ENCODE data around the gene TMEM178B. TPM values are rescaled to one million over a fixed set of nuclear protein-coding genes. Genes with fewer than 3 reads are reported as not detected.
A peak's percentile ranks its signal among the peaks of the same experiment; 100 is the strongest.

The TMEM178B gene
- total RNA-seq, 1 donor from 2014 or later, result 35.4 TPM

GRCh38 chr7:141126107-141126506 lies 52.2 kb downstream of the TMEM178B start:
- no peak for DNase-seq
- no peak for ATAC-seq (ENCODE audit: poor library complexity)
- intact Hi-C loops (cut with DNase I), result no loop called here

- no peak for ATAC-seq (ENCODE audit: poor library complexity)
- intact Hi-C loops (cut with DNase I), result no loop called here
Observed at GRCh38 chr7:141128506-141128905, 54.6 kb downstream of the TMEM178B start.

GRCh38 chr7:141128931-141129330 lies 55.1 kb downstream of the TMEM178B start:
- intact Hi-C loops (cut with DNase I), result no loop called here
- ATAC-seq (ENCODE audit: poor library complexity), result no peak
- no peak for DNase-seq

More at GRCh38 chr7:141128506-141128905, 54.6 kb downstream of the TMEM178B start:
- no peak for DNase-seq

GRCh38 chr7:141132671-141133070 lies 58.8 kb downstream of the TMEM178B start:
- ATAC-seq (ENCODE audit: poor library complexity) (no peak), DNase-seq (no peak)
- intact Hi-C loops (cut with DNase I), result no loop called here

- intact Hi-C loops (cut with DNase I), result no loop called here
- DNase-seq (no peak), ATAC-seq (ENCODE audit: poor library complexity) (no peak)
Observed at GRCh38 chr7:141133646-141134045, 59.8 kb downstream of the TMEM178B start.

- DNase-seq, result no peak
- no peak for ATAC-seq (ENCODE audit: poor library complexity)
- intact Hi-C loops (cut with DNase I), result no loop called here
Observed at GRCh38 chr7:141142058-141142457, 68.2 kb downstream of the TMEM178B start.

GRCh38 chr7:141144921-141145629 lies 71.2 kb downstream of the TMEM178B start:
- DNase-seq (no peak), ATAC-seq (ENCODE audit: poor library complexity) (no peak)
- intact Hi-C loops (cut with DNase I), result no loop called here

- ATAC-seq (ENCODE audit: poor library complexity) (no peak), DNase-seq (no peak)
- intact Hi-C loops (cut with DNase I), result no loop called here
Observed at GRCh38 chr7:141145630-141145982, 71.7 kb downstream of the TMEM178B start.

GRCh38 chr7:141147482-141147881 lies 73.6 kb downstream of the TMEM178B start:
- intact Hi-C loops (cut with DNase I), result no loop called here
- DNase-seq (no peak), ATAC-seq (ENCODE audit: poor library complexity) (no peak)

- no peak for DNase-seq
- intact Hi-C loops (cut with DNase I), result no loop called here
- ATAC-seq (ENCODE audit: poor library complexity), result no peak
Observed at GRCh38 chr7:141150465-141150864, 76.6 kb downstream of the TMEM178B start.

GRCh38 chr7:141151746-141152145 lies 77.9 kb downstream of the TMEM178B start:
- DNase-seq (no peak), ATAC-seq (ENCODE audit: poor library complexity) (no peak)
- intact Hi-C loops (cut with DNase I), result no loop called here

- no peak for ATAC-seq (ENCODE audit: poor library complexity)
- intact Hi-C loops (cut with DNase I), result no loop called here
- no peak for DNase-seq
Observed at GRCh38 chr7:141153231-141153630, 79.4 kb downstream of the TMEM178B start.

GRCh38 chr7:141154131-141154732 lies 80.4 kb downstream of the TMEM178B start:
- ATAC-seq (ENCODE audit: poor library complexity) (no peak), DNase-seq (no peak)
- intact Hi-C loops (cut with DNase I), result no loop called here

GRCh38 chr7:141156407-141156806 lies 82.5 kb downstream of the TMEM178B start:
- intact Hi-C loops (cut with DNase I), result no loop called here
- ATAC-seq (ENCODE audit: poor library complexity) (no peak), DNase-seq (no peak)

- ATAC-seq (ENCODE audit: poor library complexity) (no peak), DNase-seq (no peak)
- intact Hi-C loops (cut with DNase I), result no loop called here
Observed at GRCh38 chr7:141157138-141157765, 83.4 kb downstream of the TMEM178B start.

- ATAC-seq (ENCODE audit: poor library complexity), result no peak
- intact Hi-C loops (cut with DNase I), result no loop called here
- peak; percentile 56 for DNase-seq
Observed at GRCh38 chr7:141158561-141158960, 84.7 kb downstream of the TMEM178B start.

GRCh38 chr7:141160246-141160860 lies 86.5 kb downstream of the TMEM178B start:
- intact Hi-C loops (cut with DNase I), result no loop called here
- DNase-seq (no peak), ATAC-seq (ENCODE audit: poor library complexity) (no peak)

GRCh38 chr7:141161550-141162535 lies 88.0 kb downstream of the TMEM178B start:
- ATAC-seq (ENCODE audit: poor library complexity) (no peak), DNase-seq (no peak)
- intact Hi-C loops (cut with DNase I), result no loop called here

- intact Hi-C loops (cut with DNase I), result no loop called here
- DNase-seq, result no peak
- ATAC-seq (ENCODE audit: poor library complexity), result no peak
Observed at GRCh38 chr7:141165521-141165920, 91.7 kb downstream of the TMEM178B start.
